Esophagus mucosa (tissue), 1 donor: ENCODE measurements around the gene LPCAT1. TPM values are rescaled to one million over a fixed set of nuclear protein-coding genes. Genes with fewer than 3 reads are reported as not detected.
"Not testable (repeated sequence)": the region's sequence is repeated elsewhere in the genome, so short reads cannot be mapped to it uniquely, and the experiment has no call there.

Experiments used
- ATAC-seq: fragments of 200-7000 bp; cut with Tn5 transposase; one replicate; pipeline ENCODE4 v1.9.1; 2020
- total RNA-seq: library from RNA; stranded (reverse); gene quantifications from one replicate; pipeline ENCODE4 v1.2.4, GENCODE V29; 2023
- donor health status: DM: yes; HTN: yes; CAD: no.

The LPCAT1 gene
- total RNA-seq, 1 donor from 2014 or later: 15.0 TPM

DNA sequence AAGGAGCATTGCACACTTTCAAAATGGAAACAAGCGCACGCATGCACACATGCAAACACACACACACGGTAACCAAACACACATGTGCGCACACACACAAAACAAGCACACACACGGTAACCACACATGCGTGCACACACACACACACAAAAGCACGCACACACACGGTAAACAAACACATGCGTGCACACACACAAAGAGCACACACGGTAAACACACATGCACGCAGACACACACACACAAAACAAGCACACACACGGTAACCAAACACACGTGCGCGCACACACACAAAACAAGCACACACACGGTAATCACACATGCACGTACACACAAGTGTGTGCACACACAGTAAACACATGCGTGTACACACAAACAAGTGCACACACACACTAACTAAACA lies 59.2 kb downstream of the LPCAT1 start:
- no peak for ATAC-seq

DNA sequence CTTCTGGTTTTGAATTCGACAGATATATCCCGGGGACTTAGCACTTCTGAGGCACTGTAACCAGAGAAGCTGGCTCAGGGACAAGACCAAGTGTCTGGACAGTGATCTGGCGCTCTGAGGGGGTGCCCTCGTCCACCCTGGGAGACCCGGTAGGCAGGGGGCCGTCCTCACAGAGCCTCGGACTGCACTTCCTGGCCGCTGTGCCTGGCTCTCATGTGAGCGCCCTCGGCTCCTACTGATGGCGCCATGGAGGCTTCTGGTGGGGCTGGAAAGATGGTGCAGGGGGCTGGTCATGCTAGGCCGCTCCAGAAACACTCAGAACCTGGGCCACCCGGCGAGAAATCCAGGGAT lies 59.7 kb downstream of the LPCAT1 start:
- ATAC-seq: no peak

DNA sequence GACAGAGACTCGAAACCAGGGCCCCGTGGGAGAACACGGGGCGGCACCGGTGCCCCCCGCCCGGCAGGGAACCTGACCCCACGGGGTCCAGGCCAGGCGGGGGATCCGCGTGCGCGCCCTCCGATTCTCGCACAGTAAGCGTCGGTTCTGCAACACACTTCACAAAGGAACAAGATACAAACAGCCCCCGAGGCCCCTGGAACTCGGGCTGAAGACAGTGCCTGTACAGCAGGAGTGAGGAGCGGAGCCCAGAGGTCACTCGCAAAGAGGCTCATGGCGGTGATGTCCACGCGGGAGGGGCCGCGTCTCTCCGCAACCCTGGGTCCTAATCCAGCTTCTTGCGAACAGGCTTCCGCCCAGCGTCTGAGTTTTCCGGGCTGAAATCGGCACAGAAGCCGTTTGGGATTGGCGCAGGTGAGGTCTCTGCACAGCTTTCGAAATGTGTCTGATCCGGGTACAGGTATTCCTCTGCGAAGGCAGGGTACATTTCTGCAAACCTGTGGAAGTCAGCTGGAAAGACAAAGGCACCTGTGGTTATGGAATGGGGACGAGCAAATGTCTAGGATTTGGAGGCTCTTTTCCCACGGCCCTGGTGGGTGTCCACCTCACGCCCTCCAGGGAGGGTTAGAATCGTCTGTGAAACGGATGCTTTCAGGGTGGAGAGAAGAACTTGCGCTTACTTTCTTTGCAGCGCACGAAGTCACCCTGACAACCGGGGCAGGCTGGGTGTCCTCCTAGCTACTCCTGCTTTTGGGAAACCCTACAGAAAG lies 60.2 kb downstream of the LPCAT1 start:
- no peak for ATAC-seq

DNA sequence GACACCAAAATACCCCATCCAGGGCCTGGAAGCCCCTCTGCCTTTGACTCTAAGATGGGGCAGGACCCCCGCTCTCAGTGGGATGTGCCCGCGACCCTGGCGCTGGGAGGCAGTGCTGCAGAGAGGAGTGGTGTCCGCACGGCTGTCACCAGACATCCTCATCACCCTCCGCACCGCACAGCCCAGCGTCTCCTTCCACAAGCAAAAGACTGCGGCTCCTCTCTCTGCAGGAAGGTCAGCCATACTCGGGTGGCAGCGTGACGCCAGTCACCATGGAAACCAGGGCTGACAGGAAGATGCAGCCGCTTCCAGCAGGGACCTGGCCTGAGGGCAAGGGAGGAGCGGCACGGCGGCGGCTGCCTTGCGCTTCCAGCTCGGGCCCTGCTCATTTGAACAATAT lies 61.4 kb downstream of the LPCAT1 start:
- no peak for ATAC-seq

DNA sequence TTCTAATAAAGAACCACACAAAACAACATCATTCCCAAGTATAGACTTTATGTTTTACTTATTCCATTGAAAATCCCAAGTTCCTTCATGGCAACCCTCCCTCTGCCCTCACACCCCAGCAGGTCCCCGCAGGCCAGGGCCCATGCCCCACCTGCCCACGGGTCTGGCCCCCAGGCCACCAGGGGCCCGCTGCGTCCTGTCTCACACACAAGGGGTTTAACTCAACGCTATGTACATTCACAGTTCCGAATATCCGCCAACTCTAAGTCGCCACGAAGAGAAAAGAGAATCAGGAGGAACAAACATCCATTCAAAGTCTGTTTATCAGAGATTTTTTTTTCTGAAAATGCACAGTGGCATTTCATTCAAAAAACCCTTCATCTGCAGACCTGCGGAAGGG lies 62.4 kb downstream of the LPCAT1 start:
- ATAC-seq: no peak

DNA sequence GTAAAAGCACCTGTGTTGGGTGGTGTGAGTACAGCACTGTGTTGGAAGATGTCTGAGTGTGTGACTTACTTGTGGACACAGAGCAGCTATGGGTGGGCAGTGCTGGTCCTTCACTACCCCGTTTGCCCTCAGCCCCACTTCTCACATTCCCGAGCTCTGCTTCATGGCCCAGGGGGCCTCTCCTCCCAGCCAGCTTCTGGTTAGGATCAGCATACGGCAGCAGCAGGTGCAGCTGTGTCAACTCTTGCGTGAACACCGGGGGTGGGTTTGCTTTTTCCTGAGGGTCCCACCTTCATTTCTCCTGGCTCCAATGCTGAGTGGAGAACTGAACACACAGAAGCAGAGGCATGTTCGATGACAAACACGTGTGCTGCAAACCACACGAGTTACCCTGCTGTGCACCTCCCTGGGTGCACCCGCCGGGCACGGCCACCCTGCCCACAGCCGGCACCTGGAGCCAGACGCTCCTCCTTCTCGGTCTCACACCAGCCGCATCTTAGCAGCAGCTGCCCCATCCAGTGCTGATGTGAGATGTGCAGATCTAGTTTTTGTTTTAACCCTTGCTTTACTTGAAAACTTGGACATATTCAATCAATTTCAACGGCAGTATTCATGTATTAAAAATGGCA lies 63.6 kb downstream of the LPCAT1 start:
- ATAC-seq: peak; percentile 31

DNA sequence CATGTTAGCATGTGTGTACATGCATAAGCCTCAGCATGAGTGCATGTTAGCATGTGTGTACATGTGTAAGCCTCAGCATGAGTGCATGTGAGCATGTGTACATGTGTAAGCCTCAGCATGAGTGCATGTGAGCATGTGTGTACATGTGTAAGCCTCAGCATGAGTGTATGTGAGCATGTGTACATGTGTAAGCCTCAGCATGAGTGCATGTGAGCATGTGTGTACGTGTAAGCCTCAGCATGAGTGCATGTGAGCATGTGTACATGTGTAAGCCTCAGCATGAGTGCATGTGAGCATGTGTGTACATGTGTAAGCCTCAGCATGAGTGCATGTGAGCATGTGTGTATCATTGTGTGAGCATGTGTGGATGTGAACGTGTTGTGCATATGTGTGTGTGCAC lies 64.3 kb downstream of the LPCAT1 start:
- not testable (repeated sequence) for ATAC-seq

DNA sequence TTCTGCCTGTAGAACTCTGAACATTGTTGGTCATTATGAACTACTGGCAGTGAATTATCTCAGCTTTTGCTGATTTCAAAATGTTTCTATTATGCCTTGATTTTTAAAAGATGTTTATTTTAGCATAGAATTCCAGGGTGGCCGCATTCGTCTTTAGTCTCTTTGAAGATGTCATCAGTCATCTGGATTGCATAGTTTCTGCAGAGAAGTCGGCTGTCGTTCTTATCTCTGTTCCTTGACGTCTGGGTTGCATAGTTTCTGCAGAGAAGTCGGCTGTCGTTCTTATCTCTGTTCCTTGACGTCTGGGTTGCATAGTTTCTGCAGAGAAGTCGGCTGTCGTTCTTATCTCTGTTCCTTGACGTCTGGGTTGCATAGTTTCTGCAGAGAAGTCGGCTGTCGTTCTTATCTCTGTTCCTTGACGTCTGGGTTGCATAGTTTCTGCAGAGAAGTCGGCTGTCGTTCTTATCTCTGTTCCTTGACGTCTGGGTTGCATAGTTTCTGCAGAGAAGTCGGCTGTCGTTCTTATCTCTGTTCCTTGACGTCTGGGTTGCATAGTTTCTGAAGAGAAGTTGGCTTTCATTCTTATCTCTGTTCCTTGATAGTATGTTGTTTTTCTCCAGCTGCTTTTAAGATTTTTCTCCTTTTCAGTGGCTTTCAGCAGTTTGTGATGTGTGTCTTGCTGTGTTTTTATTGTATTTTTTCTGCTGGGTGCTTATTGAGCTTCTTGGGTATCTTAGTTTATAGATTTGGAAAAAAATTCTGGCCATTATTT lies 67.5 kb downstream of the LPCAT1 start:
- not testable (repeated sequence) for ATAC-seq

DNA sequence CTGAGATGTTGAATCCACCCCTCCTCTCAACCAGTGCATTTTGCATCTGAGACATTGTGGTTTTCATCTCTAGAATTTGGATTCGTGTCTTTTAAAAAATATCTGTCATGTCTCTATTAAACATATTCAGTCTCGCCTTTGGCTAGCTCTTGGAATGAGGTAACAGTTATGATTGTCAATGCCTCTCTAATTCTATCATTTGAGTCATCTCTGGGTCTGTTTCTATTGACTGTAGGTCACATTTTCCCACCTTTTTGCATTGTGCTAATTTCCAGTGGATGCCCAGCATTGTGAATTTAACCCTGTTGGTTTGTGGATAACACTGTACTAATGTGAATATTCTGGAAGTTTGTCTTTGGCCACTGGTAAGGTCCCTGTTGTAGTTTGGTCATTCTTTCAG lies 70.1 kb downstream of the LPCAT1 start:
- ATAC-seq: no peak

DNA sequence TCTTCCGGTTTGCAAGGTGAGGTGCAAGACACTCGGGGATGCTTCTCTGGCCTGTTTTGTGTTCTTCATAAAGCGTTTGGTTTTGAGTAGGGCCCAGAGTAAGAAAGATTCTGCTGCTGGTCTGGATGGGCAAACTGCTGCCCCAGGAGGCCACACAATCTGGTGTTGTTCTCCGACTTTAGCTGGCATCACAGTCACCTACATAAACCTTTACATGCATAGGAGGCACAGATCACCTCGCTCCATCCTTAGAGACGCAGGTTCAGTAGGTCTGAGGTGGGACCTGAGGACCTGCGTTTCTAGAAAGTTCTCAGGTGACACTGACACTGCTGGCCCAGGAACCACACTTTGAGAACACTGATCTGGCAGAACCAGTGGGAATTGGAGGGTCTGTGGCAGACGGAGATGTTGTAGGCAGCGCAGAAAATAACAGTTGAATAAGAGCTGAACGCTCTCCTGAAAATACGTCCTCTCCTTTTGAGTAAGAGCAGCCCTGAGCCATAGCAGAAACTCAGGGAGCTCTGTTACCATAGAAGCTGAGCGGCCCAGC lies 74.6 kb downstream of the LPCAT1 start:
- ATAC-seq: no peak

DNA sequence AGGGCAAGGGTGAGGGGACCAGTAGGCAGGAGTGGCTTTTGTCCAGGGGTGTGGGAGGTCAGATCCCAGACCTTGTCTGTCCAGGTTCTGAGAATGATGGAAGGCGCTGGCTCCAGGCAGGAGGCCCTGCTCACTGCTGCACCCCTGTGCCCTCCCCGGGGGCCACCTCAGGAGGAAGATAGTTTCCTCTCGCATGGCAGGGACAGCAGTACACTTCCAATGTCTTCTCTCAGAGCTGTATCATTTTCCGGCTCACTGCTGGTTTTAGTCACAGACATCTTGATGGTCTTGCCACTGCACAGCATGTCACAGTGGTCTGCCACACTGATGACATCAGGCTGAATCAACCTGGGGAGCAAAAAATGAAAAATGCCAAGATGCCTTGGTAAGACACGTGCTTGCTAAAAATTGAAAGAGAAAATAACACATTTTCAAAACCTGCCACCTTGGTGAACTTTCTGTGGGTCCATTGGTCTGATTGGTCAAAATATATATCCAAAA lies 75.2 kb downstream of the LPCAT1 start:
- no peak for ATAC-seq

DNA sequence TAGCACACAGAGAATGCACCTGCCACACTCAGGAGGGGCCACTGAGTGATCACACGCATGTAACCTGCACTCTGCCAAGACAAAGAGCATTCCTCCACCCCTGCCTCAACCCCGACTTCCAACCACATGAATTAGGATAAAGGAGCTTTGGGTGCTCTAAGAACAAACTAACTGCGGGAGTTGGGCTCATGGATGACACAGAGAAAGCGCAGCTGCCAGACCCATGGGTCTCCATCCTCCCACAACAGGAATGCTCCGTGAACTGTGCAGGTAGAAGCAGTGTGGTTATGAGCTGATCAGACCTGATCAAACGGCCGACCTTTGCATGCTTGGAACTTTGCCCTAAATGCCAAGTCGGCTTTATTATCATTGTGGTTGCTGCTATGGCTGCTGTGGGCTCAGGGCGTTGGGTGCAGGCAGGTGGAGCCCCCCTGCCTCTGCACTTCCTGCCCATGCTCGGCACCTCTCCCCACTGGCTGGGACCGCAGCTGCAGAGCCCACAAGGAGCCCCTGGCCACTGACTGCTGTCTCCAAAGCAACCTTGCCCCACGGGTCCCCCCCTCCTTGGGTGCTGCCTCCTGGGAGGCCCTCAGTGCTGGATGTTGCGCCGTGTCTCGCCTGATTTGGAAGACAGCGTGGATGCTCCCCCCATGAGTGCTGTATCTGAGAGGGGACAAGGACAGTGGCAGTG lies 75.9 kb downstream of the LPCAT1 start:
- no peak for ATAC-seq

DNA sequence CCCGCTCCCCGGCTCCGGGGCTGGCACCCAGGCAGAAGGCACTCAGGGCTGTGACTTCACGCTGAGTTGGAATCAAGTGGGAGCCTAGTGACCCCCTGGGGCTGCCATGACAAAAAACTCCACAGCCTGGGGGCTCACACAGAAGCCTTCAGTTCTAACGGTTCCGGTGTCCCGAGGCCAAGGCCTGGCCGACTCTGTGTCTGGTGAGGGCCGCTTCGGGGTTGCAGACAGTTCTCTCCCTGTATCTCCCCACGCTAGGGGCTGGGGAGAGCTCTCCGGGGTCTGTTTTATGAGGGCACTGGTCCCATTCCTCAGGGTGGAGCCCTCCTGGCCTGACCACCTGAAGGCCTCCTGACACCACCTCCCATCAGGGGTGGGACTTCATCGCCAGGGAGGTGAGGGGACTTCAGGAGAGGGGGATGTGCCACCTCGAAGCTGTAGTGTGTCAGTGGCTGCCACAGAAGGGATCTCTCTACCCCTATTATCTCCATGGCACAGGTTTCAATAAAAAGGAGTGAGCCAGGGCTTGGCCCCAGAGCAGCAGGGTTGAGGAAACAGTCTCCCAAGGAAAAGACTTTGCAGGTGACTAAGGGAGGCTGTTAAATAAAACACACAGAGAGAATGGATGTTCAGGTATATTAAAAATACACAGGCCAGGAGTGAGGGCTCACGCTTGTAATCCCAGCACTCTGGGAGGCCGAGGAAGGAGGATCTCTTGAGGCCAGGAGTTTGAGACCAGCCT lies 77.0 kb downstream of the LPCAT1 start:
- ATAC-seq: no peak

DNA sequence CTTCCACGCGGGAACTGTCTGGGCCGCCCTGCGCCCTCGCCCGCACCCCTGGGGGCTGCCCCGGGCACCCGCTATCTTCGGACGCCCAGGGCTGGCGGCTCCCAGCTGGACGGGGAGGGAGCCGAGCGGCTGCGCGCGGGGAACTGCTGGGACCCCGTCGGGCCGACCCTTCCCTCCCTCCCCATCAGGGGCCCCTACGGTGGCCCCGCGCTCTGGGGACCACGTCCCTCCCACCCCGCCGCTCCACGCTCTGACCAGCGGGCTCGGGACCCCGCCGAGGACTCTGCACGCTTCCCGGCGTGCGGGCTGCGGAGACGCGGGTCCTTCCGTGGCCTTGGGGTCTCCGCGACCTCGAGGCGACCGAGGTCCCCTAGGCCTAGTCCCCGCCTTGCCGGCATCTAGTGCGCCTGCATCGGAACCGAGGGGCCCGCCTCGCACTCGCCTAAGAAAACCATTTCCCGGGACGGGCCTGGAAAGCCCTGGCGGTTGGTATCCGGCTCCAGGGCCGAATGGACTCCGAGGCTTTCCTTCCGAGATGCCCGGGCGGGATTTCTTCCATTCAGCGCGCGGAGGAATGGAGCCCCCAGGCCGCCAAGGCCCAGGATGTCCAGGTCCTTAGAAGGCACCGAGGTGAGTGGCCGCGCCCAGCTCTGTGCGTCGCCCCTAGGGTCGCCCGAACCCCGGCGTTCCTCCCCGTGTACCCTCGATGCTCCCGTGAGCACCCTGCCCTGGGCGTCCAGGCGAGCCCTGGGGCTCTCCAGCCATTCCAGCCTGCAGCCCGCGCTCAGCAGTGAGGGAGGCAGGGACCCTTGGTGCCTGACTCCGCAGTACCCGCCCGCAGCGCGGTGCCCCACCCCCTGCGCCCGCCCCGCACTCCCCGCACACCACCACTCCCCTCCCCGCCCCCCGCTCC lies 77.8 kb downstream of the LPCAT1 start:
- ATAC-seq: no peak

DNA sequence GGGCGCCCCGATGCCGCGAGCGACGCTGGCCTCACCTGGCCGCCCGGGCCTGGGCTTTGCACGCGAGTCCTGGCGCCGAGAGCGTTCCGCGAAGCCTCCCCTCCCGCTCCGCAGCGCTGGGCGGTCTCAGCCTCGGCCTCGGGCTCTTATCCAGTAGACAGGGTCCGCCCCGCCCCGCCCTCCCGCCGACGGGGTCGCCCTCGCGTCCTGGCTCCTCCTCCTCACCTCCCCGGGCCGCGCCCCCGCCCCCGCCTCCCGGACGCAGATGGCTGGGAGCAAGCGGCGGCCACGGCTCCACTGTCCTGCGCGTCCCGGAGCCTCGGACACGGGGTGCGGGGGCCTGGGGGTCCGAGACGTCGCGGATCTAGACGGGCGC lies 78.5 kb downstream of the LPCAT1 start, which contains the start of gene SLC6A3:
TSS of gene SLC6A3 (minus strand) at position 128 of the 376 bp plus-strand sequence. CDS start 2,243 bp downstream, outside the sequence.
- ATAC-seq: no peak

DNA sequence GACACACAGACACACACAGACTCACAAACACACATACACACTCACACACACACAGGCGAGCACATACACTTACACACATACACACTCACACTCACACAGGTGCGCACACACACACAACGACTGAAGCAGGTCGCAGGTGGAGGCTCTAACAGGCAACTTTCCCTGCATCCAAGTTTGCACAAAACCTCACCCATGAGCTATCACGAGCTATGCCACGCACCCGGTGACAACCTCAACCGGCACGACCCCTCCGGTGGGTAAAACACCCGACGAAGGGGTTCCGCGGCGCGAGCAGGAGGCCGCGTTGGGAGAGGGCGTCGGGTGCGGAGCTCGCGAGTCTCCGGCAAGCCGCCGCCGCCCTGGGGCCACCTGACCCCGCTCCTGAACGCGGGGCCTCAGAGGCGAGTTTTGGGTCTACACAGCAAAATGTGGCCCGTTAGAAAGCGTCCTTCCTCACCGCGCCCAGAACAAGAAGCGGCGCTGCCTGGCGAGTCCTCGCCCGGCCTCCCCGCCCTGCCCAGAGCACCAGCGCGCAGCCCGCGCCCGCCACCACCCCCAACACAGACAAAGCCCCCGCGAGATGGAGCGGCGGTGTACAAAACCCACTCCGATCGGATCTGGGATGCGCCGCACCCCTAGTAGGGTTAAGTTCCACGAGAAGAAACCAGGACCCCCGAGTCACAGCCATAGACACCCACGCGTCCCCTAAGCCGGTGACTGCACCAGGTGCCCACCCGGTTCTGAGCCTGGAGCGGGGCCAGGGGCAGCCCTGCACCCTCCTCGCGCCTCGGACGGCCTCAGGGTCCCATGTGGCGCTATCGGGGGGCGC lies 79.2 kb downstream of the LPCAT1 start:
- ATAC-seq: no peak

DNA sequence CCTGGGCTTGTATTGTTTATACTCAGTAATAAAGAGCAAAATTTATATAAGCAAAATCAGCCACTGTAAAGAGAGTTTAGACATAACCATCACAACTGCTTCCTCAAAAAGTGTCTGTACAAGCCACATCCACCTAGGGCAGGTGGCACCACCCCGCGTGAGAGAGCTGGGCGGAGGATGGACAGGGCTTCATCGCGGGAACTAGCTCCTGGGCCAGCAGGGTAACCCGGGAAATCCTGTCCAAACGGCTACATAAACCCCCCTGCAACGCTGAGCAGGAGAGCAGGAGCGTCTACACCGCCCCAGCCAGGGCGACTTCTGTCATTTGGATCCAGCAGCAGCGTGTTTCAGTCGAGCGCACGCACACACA lies 79.8 kb downstream of the LPCAT1 start:
- ATAC-seq: no peak

DNA sequence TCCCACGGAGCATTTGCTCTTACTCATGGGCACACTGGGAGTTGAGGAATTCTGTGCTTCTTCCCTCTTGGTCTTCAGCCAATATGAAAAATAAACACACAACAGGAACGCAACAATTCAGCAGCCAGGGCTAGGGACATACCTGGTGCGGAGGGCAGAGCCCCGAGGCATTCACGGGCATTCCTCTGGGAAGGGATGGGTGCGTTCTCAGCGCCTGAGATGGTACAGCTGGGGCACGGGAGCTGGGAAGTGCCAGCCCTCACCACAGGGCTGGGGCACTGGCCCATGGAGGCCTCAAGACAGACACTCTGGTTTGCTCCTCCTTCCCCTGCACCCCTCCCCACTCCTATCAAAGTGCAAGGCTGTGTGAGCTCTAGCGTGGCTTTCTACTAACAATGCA lies 80.6 kb downstream of the LPCAT1 start:
- no peak for ATAC-seq

DNA sequence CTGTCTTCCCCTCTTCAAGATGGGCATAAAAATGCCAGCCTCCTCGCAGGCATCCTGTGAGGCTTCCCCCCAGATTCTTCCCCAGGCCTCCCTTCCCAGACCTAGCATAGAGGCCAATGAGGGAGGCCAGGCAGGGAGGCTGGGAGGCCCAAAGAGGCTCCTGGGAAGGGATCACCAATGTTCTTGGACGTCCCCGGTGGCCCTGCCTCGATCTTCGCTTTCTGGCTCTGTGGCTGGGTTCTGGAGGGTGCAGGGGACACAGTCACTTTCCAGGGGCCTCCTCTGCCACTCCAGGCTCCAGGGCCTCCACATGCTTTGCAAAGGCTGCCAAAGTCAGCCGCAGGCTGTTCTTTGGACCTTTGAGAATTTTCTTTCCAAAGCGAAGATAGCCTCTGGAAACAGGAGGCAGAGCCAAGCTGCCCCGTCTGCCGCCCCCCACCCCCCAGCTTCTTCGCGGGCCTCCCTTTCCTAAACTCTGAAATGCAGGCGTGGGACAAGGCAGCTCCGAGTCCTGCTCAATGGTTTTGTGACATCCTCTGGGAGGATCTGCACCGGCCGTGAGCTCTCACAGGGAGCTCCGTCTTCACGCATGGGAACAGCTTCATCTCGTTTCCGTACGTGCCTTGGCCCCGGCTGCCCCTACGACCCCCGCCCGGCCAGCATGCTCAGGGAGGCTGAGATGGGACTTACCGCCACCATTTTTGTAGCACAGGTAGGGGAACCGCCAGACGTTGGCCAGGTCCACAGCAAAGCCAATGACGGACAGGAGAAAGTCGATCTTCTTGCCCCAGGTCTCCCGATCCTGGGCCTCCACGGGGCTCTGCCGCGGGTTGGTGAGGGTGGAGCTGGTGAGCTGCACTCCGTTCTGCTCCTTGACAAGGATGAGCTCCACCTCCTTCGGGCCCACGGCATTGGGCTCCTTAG lies 81.3 kb downstream of the LPCAT1 start:
- no peak for ATAC-seq
